SH-SY5Y (cell line): ENCODE results near the gene ADARB2.

ENCODE experiments used
- GATA2 ChIP-seq: IDR thresholded peaks from 2 replicates; pipeline ENCODE4 v1.6.1; 2011; ENCODE audit warnings: mild to moderate bottlenecking, low read depth, low read length
- GATA3 ChIP-seq: IDR thresholded peaks from 2 replicates; pipeline ENCODE4 v1.6.1; 2011; ENCODE audit warnings: low read depth, mild to moderate bottlenecking, low read length, moderate library complexity

The ADARB2 gene

DNA sequence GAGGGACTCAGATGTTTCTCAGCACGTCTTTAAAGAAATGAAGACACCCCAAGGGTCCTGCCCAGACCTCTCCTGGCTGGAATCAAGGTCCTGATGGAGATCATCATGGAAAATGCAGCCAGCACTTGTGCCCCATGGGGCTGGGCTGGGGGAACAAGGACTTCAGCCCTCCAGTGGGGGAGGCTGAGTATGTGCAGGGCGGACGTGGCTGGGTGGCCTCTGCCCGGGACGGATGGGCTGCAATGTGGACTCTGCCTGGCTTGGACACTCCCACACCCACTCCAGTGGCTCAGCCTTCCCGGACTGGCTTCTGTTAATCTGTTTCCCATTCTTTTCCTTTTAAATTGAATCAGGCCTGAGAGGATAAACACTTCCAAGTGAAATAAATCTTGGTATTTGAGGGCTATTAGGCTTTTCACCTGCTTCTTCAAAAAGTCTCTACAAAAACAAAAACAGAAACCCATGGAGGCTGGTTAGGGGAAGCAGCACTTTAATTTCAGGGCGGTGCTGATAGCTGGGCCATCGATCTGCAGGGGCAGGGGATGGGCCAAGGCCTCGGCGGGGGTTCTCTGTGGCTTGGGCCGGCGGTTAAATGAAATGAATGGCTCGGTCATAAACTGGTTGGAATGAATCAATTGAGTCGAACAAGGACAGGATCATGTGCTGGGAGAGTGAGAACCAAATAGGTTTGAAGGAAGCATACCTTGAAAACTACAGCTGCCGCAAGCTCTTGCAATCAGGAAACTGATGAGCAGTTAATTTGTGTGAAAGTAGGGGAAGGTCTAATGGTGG is 51.4 kb downstream of the ADARB2 start:
- no peak for TF ChIP-seq GATA3
- no peak for TF ChIP-seq GATA2

DNA sequence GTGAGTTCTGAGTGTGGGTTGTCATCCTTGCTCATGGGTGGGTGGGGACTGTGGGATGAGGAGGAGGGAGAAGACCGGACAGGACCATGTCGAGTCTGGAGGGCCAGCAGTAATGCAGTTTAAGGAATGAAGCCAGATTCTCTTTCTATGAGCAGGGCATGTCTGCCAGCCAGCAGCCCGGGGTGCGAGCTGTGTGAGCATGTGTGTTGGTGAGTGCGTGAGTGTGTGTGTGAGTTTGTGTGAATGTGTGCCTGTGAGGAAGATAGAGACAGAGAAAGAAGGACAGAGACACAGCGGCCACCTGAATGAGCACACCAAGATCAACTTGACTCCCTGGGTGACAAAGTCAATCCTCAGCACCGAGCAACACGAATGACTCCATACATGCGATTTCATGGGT is 52.3 kb downstream of the ADARB2 start:
- TF ChIP-seq GATA2 (no peak), GATA3 (no peak)

- TF ChIP-seq GATA2 (no peak), GATA3 (no peak)
These were observed 53.7 kb downstream of the ADARB2 start for GRCh38 chr10:1683649-1684048.

DNA sequence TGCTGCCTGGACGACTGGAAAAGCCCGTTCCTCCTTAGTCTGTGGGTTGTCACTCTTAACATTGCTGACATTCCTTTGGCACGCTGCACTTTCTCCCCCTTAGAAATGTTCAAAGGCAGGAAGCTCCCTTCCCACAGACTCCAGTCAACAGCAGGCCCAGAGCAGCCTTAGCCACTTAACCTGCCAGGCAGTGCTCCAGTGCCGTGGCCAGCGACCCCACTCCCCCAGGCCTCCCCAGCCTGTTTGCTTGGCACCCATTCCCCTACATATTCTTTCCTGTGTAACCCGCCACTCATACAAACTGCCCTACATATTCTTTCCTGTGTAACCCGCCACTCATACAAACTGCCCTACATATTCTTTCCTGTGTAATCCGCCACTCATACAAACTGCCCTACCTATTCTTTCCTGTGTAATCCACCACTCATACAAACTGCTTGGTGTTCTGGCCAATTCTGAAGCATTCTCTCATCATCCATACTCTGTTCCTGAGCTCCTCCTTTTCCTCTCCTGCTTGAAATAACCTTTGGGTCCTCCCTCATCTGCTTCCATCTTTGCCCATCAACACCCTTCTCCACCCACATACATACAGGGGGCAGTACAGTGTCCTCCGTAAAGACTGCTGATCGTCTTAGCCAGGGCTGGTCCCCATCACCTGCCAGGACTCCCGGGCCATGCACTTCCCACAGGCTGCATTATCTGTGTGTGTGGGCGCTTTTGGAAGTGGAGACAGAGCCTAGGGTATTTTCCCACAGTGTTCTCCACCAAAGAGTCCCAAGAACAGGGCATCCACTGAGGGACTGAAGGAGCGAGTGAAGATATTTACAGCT is 57.3 kb downstream of the ADARB2 start:
- TF ChIP-seq GATA2 (no peak), GATA3 (no peak)

GRCh38 chr10:1678084-1678483 is 59.2 kb downstream of the ADARB2 start:
- no peak for TF ChIP-seq GATA2
- no peak for TF ChIP-seq GATA3

DNA sequence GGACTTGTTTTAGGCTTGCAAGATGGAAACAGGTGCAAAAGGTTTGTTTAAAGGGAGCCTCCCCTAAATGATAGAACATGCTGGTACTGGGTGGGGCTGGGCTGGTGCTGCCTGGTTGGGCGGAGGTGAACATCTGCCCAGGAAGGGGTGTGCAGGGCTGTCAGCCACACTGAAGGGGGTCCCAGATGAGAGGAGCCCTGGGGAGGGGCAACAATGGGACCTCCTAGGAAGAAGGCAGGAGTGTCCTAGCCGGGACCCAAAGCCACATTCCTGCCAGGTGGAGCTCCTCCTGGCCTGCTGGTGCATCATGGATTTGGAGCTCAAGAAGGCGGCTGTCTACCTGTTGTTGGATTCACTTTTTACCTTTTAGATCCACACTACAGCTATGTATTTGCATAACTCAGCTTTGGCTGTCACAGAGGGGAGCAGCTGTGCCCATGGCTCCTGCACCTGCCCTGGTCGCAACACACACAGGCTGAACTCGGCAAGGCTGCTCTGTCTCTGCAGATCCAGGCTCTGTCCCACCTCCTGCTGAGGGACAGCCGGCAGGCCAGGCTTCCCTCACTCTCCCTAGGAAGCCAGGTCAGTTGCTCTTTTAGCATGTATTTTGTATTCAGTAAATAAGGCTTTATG is 59.9 kb downstream of the ADARB2 start:
- TF ChIP-seq GATA3 (no peak), GATA2 (no peak)

DNA sequence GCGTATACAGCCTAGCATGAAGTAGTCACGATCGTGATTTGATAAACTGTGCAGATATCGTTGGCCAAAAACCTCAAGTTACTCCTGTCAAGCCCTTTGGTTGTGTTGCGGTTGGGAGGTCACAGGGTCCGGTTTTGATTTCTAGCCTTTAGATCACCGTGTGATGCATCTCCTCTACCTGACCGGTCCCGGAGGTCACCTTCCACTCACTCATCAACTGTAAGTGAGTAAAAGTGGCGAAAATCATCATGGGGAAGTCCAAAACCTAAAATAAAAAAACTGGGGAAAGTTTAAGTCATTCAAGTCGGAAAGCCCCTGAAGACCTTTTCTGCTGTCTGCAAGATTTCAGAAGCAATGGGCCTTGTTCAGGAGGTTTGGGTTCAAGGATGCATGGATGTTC is 62.8 kb downstream of the ADARB2 start:
- TF ChIP-seq GATA3 (no peak), GATA2 (no peak)

DNA sequence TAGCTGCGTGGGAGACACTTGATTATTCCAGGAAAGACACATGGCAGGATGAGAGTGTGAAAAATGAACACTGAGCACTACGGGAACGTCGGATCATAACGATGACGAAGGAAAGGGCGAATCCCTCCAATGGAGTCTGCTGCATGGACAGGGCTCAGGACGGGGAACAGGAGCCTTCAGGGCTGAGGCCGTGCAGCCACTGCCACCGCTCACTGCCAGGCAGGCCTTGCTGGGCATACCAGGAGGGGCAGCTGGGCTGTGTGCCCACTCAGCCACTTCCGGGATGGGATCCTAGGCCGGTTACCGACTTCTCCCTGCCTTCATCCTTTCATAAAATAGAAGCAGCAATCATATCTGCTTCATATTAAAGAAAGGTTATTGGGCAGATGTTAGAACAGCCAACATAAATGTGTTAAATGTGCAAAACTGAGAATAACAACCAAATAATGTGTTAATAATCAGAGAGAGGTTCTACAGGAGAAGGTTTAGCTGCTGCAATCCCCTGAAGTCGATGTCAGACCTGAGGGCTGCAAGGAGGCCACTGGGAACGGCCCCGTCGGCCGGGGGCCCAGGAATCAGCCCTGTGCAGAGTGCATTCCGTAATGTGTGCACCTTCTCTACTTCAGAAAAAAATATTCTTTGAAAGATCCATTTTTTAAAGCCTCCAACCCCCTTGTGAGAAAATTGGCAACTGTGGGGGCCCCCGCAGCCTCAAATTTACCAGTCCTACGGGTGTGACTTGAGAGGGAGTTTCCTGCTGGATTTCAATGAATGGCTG is 63.6 kb downstream of the ADARB2 start:
- TF ChIP-seq GATA3 (no peak), GATA2 (no peak)

GRCh38 chr10:1672001-1672781 is 65.1 kb downstream of the ADARB2 start:
- no peak for TF ChIP-seq GATA2
- TF ChIP-seq GATA3 = no peak

DNA sequence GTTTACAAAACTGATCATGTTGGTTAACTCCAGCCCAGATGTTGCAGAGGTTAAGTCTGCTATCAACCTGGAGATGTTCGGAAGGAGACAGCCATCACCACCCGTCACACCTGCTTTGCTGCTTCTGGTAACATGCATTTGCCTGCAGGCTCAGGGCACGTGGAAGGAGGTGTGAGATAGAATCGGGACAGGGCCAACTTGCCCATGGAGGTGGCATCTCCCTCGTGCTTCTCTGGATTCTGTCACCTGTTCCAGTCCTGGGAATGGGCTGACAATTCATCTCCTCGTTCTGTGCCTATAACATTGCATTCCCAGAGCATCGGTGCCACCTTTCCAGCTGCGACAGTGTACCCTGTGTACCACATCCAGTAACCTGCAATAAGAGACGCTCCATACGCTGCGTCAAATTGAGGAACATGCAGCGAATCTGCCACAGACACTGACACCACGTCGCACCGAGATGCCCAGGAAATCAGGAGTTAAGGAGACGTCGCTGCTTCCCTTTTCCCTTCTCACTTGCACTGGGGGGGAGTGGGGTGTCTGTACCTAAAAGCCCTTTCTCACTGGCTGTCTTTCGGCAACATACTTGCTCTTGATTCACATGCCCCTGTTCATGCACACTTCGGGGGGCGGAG is 65.8 kb downstream of the ADARB2 start:
- TF ChIP-seq GATA3 (no peak), GATA2 (no peak)

DNA sequence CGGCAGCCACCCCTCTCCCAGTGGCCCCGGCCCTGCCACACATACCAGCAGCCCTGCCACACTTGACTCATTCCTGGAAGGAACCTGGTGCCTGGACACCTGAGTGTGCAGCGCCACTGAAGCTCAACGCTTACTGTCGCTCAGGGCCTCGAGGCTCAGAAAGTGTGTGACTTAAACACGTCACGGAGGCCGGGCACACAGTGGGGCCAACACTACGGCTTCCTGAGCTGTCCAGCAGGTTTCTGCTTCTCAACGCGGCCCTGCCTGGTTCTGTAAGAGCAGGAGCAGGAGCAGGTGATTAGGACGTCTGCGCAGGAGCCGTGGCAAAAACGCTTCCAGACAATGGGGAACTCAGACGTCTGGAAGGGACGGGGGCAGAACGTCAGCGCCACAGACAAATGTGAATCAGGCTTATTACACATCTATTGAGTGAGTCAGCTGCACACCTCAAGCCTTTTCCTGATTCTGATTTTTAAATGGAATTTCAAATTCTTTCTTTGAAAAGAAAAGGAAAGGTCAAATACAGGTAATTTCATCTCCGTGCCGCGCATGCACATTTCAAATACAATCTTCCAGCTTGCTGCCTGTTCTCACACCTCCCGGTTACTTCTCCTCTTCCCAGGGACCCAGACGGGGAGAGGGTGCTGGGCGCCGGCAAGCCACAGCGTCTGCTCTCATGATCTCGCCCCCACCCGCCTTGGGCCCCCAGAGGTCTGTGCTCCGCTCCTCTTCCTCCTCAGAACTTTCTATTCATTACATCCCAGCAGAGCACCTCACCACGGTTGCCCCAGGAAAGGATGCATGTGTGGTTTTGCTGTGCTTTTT is 66.6 kb downstream of the ADARB2 start:
- TF ChIP-seq GATA2 (no peak), GATA3 (no peak)

- TF ChIP-seq GATA2 (no peak), GATA3 (no peak)
These were observed 67.9 kb downstream of the ADARB2 start for GRCh38 chr10:1669433-1669832.

DNA sequence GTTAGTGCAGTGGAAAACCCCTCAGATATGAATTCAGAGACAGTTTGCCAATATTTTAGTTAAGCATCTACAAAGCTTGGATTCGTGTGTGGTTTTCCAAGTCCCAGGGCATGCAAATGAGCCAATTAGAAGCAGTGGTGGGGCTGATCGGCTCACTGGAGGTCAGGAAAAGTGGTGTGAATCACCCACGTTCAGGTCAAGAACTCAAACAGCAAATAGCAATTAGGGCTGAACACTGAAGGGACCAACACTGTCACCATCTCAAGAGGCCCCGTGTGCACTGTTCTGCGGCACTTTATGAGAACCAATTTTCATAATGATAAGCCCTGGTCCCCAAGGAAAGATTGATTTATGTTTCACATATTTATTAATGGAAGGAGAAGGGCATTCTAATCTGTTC is 68.9 kb downstream of the ADARB2 start:
- TF ChIP-seq GATA2 (no peak), GATA3 (no peak)
